Panc1 (cell line): ENCODE results near the gene PRAMEF33. TPM values are rescaled to one million over a fixed set of nuclear protein-coding genes. Genes with fewer than 3 reads are reported as not detected.
"Not testable (repeated sequence)": the region's sequence is repeated elsewhere in the genome, so short reads cannot be mapped to it uniquely, and the experiment has no call there.

Experiments used
- ATAC-seq: fragments of 200-7000 bp; cut with Tn5 transposase; 2 replicates; pipeline ENCODE4 v1.9.1; 2020; ENCODE audit warnings: mild to moderate bottlenecking, moderate library complexity
- Bru-seq: library from RNA; stranded (reverse); fragments of 400-500 nt; gene quantifications from one replicate; lab custom pipeline; 2021; lab: Mats Ljungman, UMichigan
- BruChase-seq, 2 experiments: library from RNA; stranded (reverse); fragments of 400-500 nt; gene quantifications; one replicate each; lab custom pipeline; 2021; lab: Mats Ljungman, UMichigan
- BruUV-seq: library from RNA; stranded (reverse); fragments of 400-500 nt; replicated peaks from 2 replicates; lab custom pipeline; 2021; lab: Mats Ljungman, UMichigan
- CTCF ChIA-PET: fragments of 300-600 bp; sonication (Branson Sonifier 250); formaldehyde crosslinking; loops from one replicate; lab custom pipeline; 2022; ENCODE audit warnings: antibody characterized with exemption; lab: Charles Lee
- POLR2A ChIA-PET: fragments of 300-600 bp; sonication (Branson Sonifier 250); formaldehyde crosslinking; loops from one replicate; lab custom pipeline; 2022; ENCODE audit warnings: antibody characterized with exemption; lab: Charles Lee
- DNase-seq: peaks from one replicate; pipeline ENCODE4 v3.0.0-alpha.2; 2010; ENCODE audit warnings: low read depth, low spot score
- H3K27ac ChIP-seq: 2 replicates; pipeline ENCODE4 v1.5.1; 2011; ENCODE audit warnings: mild to moderate bottlenecking, low read length, inconsistent platforms
- H3K27me3 ChIP-seq: fragments of 200-500 bp; sonication (Bioruptor generic); 2 replicates; pipeline ENCODE4 v1.6.0; 2014; ENCODE audit warnings: low read length, inconsistent platforms; ENCODE audit not compliant: control insufficient read depth, insufficient read depth
- H3K36me3 ChIP-seq: fragments of 200-500 bp; sonication (Bioruptor generic); 2 replicates; pipeline ENCODE4 v1.5.1; 2014; ENCODE audit warnings: inconsistent platforms, mild to moderate bottlenecking, low read length, moderate library complexity; ENCODE audit not compliant: control insufficient read depth, insufficient read depth
- H3K4me1 ChIP-seq: 2 replicates; pipeline ENCODE4 v1.5.1; 2011; ENCODE audit warnings: inconsistent platforms, mild to moderate bottlenecking, low read length, moderate library complexity; ENCODE audit not compliant: control insufficient read depth, insufficient read depth
- H3K4me3 ChIP-seq, 2 experiments: 2 replicates each; pipeline ENCODE4 v1.5.1; 2011 to 2012; ENCODE audit warnings: low read depth in 2 of 2, low read length in 2 of 2, mild to moderate bottlenecking in 2 of 2, inconsistent platforms in 1 of 2, moderate library complexity in 1 of 2
- H3K9me3 ChIP-seq: fragments of 200-500 bp; sonication (Bioruptor generic); 2 replicates; pipeline ENCODE4 v1.5.1; 2014; ENCODE audit warnings: low read depth, mild to moderate bottlenecking, inconsistent platforms, low read length, moderate library complexity; ENCODE audit not compliant: control insufficient read depth, insufficient read depth
- in situ Hi-C: cut with HindIII; loops from 2 replicates; pipeline ENCODE4 v1.10.0; 2016; ENCODE audit warnings: low sequenced_read_pairs, low pct_unique_long_range_greater_than_20kb
- intact Hi-C: fragments of 100-400 bp; cut with micrococcal nuclease; formaldehyde crosslinking; loops from one replicate; pipeline ENCODE4 v1.10.0; 2022; ENCODE audit not compliant: unreplicated experiment
- long read RNA-seq: library from polyadenylated mRNA; unstranded; transcript quantifications from one replicate; pipeline ENCODE4 v2.0.0, GENCODE V29; 2021; ENCODE audit not compliant: unreplicated experiment
- polyA plus RNA-seq: library from polyadenylated mRNA; unstranded; fragments of >200 nt; gene quantifications from one replicate; pipeline ENCODE4 v1.2.1, GENCODE V29; 2012; ENCODE audit warnings: missing spikeins; ENCODE audit not compliant: insufficient read length
- total RNA-seq: library from RNA; stranded (reverse); gene quantifications from one replicate; pipeline ENCODE4 v1.2.1, GENCODE V29; 2021; ENCODE audit not compliant: unreplicated experiment

The PRAMEF33 gene, protein sequence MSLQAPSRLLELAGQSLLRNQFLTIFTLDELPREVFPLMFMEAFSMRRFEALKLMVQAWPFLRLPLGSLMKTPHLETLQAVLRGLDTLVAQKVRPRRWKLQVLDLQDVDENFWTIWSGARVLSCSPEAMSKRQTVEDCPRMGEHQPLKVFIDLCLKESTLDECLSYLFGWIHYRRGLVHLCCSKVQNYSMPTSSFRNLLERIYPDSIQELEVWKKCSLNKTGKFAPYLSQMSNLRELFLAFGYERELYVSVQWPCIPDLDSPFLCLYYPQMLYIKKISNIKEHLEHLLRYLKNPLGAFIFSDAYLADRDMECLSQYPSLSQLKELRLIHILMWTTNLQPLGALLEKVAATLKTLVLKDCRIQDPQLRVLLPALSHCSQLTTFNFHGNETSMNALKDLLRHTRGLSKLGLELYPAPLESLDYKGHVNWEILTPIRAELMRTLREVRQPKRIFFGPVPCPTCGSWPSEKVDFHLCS
- not detected for total RNA-seq
- polyA plus RNA-seq, result not detected
- not detected for Bru-seq, nascent RNA
- BruChase-seq, experiment 1, labeled RNA remaining after a 2-hour chase, result not detected
- not detected for BruChase-seq, experiment 2, labeled RNA remaining after a 6-hour chase
- long read RNA-seq, result 0 reads

DNA sequence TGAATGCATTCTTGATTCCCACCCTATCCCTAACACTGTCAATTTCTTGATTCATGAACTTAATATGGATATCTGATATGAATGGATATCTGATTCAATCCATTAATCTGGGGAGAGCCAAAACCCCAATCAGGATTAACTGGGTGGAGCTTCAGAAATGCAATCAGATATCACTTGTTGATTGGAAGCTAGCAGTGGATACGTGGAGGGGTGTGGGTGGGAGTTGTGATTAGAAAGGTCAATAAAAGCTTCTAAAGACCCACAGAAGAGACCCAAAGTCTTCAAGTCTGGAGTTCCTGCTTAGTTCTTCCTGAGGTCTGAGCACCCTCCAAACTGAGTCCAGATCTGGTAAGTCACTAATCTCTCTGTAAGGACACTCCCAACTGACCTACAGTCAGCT lies at the start of gene PRAMEF33:
PRAMEF33 (plus strand) TSS at position 301 of the 400 bp plus-strand sequence. CDS start 2,416 bp downstream, outside the sequence.
- BruUV-seq, H3K27ac ChIP-seq, ATAC-seq, H3K36me3 ChIP-seq, H3K27me3 ChIP-seq, in situ Hi-C loops, DNase-seq, H3K4me3 ChIP-seq, intact Hi-C loops, H3K9me3 ChIP-seq, H3K4me1 ChIP-seq, CTCF ChIA-PET, POLR2A ChIA-PET: not testable (repeated sequence)

DNA sequence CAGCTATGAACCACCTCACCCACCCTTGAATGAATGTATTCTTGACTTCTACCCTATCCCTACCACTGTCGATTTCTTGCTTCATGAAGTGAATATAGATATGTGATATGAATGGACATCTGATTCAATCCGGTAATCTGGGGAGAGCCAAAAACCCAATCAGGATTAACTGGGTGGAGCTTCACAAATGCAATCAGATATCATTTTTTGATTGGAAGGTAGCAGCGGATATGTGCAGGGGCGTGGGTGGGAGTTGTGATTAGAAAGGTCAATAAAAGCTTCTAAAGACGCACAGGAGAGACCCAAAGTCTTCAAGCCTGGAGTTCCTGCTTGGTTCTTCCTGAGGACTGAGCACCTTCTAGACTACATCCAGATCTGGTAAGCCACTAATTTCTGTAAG lies 49.4 kb upstream of the PRAMEF33 start, which contains the start of gene PRAMEF5:
PRAMEF5 (plus strand) TSS at position 301 of the 400 bp plus-strand sequence. CDS start 5,071 bp downstream, outside the sequence.
- CTCF ChIA-PET, intact Hi-C loops, in situ Hi-C loops, DNase-seq, BruUV-seq, H3K4me3 ChIP-seq, H3K9me3 ChIP-seq, H3K36me3 ChIP-seq, POLR2A ChIA-PET, H3K27ac ChIP-seq, H3K27me3 ChIP-seq, ATAC-seq, H3K4me1 ChIP-seq: not testable (repeated sequence)

DNA sequence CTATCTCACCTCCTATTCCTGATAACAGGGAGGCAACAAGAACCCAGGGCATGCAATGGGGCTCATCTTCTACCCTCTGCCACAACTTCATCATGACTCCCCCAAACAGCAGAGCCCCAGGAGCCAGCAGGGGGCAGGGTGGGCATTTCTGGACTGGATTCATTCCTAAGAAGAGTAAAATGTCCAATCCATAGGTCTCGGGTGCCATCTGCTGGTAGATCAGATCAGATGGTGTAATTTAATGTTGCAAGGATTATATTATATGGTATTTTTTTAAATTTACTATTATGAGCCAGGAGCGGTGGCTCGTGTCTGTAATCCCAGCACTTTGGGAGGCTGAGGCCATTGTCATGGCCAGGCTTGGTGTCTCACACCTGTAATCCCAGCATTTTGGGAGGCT lies 38.2 kb upstream of the PRAMEF33 start:
- DNase-seq, H3K36me3 ChIP-seq, intact Hi-C loops, H3K27ac ChIP-seq, POLR2A ChIA-PET, in situ Hi-C loops, H3K9me3 ChIP-seq, BruUV-seq, CTCF ChIA-PET, H3K27me3 ChIP-seq, H3K4me1 ChIP-seq, H3K4me3 ChIP-seq: not testable (repeated sequence)
- peak; percentile 71; the same call in 1 of the 2 replicates for ATAC-seq

DNA sequence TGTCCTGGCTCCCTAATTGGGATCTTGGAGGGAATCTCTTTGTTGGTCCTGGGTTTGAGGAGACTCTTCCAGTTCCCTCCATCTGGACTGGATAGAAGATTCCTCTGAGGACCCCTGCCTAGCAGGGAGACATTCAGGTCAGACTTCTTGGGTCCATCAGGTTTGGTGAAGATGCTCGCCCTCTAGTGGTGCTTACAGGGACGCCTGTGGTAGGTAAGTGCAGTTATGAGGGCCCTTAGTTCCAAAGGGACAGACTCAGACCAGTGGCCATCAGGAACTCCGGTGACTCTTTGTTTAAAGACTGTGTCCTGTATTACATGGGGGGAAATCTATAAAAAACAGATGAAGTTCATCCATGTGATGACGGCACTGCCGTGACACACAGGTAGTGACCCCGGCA lies 26.3 kb upstream of the PRAMEF33 start:
- ATAC-seq, result peak; percentile 75; the same call in 1 of the 2 replicates
- H3K9me3 ChIP-seq, POLR2A ChIA-PET, CTCF ChIA-PET, H3K27ac ChIP-seq, H3K4me1 ChIP-seq, DNase-seq, H3K4me3 ChIP-seq, intact Hi-C loops, BruUV-seq, H3K27me3 ChIP-seq, in situ Hi-C loops, H3K36me3 ChIP-seq: not testable (repeated sequence)

DNA sequence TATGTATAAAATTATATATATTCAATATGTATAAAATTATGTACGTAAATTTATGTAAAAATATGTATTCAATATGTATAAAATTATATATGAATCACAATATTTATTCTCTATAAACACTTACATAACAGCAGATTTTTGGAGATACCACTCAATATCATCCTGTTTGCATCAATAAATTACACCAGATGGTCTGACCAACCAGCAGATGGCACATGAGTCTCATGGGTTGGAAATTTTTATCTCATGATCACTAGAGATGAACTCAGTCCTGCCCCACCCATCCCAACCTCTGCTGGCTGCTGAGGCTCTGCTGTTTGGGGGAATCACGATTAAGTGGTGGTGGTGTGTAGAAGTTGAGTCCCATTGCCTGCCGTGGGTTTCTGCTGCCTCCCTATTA lies 23.7 kb upstream of the PRAMEF33 start:
- H3K27ac ChIP-seq, in situ Hi-C loops, H3K9me3 ChIP-seq, CTCF ChIA-PET, DNase-seq, intact Hi-C loops, H3K4me3 ChIP-seq, H3K4me1 ChIP-seq, BruUV-seq, POLR2A ChIA-PET, ATAC-seq, H3K27me3 ChIP-seq, H3K36me3 ChIP-seq: not testable (repeated sequence)

DNA sequence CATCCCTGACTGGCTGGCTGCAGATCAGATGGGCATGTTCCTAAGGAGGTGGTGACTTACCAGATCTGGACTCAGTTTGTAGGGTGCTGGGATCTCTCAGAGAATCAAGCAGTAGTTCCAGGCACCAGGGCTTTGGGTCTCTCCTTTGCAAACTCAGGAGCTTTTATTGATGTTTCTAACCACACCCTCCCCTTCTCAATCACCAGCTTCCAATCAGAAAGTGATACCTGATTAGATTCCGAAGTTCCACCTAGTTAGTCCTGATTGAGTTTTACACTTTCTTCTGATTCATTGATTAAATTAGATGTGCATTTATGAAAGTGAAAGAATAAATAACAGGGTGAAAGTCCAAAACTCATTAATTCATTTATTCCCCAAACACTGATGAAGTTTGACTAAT lies 18.3 kb upstream of the PRAMEF33 start, which contains the start of gene PRAMEF8:
PRAMEF8 (minus strand) TSS at position 101 of the 400 bp plus-strand sequence. CDS start 1,046 bp downstream, outside the sequence.
- DNase-seq, intact Hi-C loops, POLR2A ChIA-PET, H3K9me3 ChIP-seq, in situ Hi-C loops, BruUV-seq, H3K27ac ChIP-seq, H3K27me3 ChIP-seq, H3K4me1 ChIP-seq, H3K4me3 ChIP-seq, ATAC-seq, H3K36me3 ChIP-seq, CTCF ChIA-PET: not testable (repeated sequence)

DNA sequence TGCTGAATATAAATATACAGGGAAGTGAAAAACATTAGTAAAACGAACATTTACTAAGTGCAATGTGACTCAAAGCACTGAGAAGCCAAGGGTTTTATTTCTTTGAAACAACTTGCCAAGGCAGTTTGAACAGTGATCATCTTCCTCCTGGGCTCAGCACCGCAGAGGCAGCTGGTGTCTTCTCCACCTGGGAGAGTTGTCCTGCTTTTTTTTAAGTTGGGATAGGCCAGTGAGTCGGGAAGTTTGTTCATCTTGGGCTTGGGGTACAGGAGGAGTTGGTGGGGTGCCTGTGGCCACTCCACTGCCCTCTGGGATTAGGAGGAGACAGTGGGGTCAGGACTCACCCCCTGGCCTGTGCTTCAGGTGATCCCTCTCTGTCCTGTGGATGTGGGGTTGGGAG lies 14.3 kb upstream of the PRAMEF33 start:
- DNase-seq, H3K36me3 ChIP-seq, in situ Hi-C loops, BruUV-seq, POLR2A ChIA-PET, ATAC-seq, H3K4me1 ChIP-seq, H3K4me3 ChIP-seq, H3K9me3 ChIP-seq, intact Hi-C loops, CTCF ChIA-PET, H3K27ac ChIP-seq, H3K27me3 ChIP-seq: not testable (repeated sequence)
